Stomach (tissue), 9 donors: ENCODE measurements around the gene COL24A1. TPM values are rescaled to one million over a fixed set of nuclear protein-coding genes. Genes with fewer than 3 reads are reported as not detected.

Experiments
- DNase-seq, 2 donors: peaks; one replicate each; pipeline versions ENCODE4 v3.0.0 to v3.0.0-alpha.2; 2013 to 2019
- H3K27ac ChIP-seq, 5 donors: fragments of 200-600 bp in 4 of 5; sonication (generic) in 4 of 5; one replicate each; pipeline ENCODE4 v1.5.1; 2013 to 2019; ENCODE audit warnings: mild to moderate bottlenecking in 1 of 5, moderate library complexity in 1 of 5
- H3K27me3 ChIP-seq, 3 donors: fragments of 200-600 bp; sonication (generic); one replicate each; pipeline ENCODE4 v1.5.1; 2017 to 2019; ENCODE audit warnings: mixed run types in 1 of 3
- H3K36me3 ChIP-seq, 4 donors: fragments of 200-600 bp; sonication (generic); 1 replicate in 3 of 4; 2 replicates in 1 of 4; pipeline ENCODE4 v1.5.1; 2016 to 2019
- H3K4me1 ChIP-seq, 4 donors: fragments of 200-600 bp; sonication (generic); one replicate each; pipeline ENCODE4 v1.5.1; 2016 to 2019
- H3K4me3 ChIP-seq, 4 donors: fragments of 200-600 bp; sonication (generic) in 3 of 4; one replicate each; pipeline ENCODE4 v1.5.1; 2016 to 2019; ENCODE audit warnings: mild to moderate bottlenecking in 1 of 4
- H3K9me3 ChIP-seq, 4 donors: fragments of 200-600 bp; sonication (generic); one replicate each; pipeline ENCODE4 v1.5.1; 2016 to 2019
- EP300 ChIP-seq: sonication (generic); formaldehyde crosslinking; IDR thresholded peaks from one replicate; pipeline ENCODE4 v1.6.1; 2017; ENCODE audit warnings: antibody characterized with exemption
- POLR2A ChIP-seq, 4 donors: fragments of 450-650 bp; IDR thresholded peaks; one replicate each; pipeline ENCODE4 v1.6.1; 2016; ENCODE audit warnings: antibody characterized with exemption in 4 of 4, control low read depth in 2 of 4, mild to moderate bottlenecking in 1 of 4, moderate library complexity in 1 of 4
- POLR2AphosphoS5 ChIP-seq, 3 donors: sonication (generic); formaldehyde crosslinking; IDR thresholded peaks; one replicate each; pipeline ENCODE4 v1.6.1; 2016; ENCODE audit warnings: antibody characterized with exemption in 3 of 3
- WGBS, 5 donors: extraction: QIAGEN DNeasy Blood & Tissue Kit in 3 of 5; methylation state at CpG; one replicate each; pipeline versions ENCODE4 v1.1.5 to v1.1.7; 2013 to 2018; 5-methylcytosine and 5-hydroxymethylcytosine counted together
- intact Hi-C: fragments of 100-400 bp; cut with DNase I; formaldehyde crosslinking; loops from one replicate; pipeline ENCODE4 v1.15.1; 2023; ENCODE audit warnings: low total_unique reads
- polyA plus RNA-seq, 3 donors: library from polyadenylated mRNA; stranded (reverse); fragments of 200-250 nt; gene quantifications; one replicate each; pipeline ENCODE4 v1.2.3, GENCODE V29; 2013
- total RNA-seq, 5 donors: library from RNA; depleted of rRNA; stranded (reverse); fragments of >200 nt; gene quantifications; one replicate each; pipeline versions ENCODE4 v1.1.0 to v1.2.3, GENCODE V29; 2014 to 2016
- TF ChIP-seq, protein P1 (sequence below), 7 experiments: fragments of 450-650 bp in 4 of 7; fragments of 200-600 bp in 3 of 7; sonication (generic) in 3 of 7; IDR thresholded peaks; one replicate each; pipeline ENCODE4 v1.5.1; 2016 to 2019; ENCODE audit warnings: antibody characterized with exemption in 7 of 7, control low read depth in 2 of 7, mild to moderate bottlenecking in 1 of 7
- donor health status: healthy with polysubstance abuse.
- donor health status: Bipolar disorder and iron deficiency.
- donor health status: healthy.

The COL24A1 gene
- total and polyA plus RNA-seq, 8 donors = under 0.01 to 2.4 (median 0.34) TPM; not detected in 2

- intact Hi-C loops = no loop called here
- no peak for DNase-seq
- no peaks in the 10 kb centered on the region for H3K27me3 ChIP-seq
- no peak overlapping the region for H3K27ac ChIP-seq
- TF ChIP-seq EP300 = no peak
- no peak for TF ChIP-seq POLR2A (IDR thresholded peaks at IDR 0.05)
- no peak for TF ChIP-seq POLR2AphosphoS5 (IDR thresholded peaks at IDR 0.05)
- TF ChIP-seq, protein P1, sequence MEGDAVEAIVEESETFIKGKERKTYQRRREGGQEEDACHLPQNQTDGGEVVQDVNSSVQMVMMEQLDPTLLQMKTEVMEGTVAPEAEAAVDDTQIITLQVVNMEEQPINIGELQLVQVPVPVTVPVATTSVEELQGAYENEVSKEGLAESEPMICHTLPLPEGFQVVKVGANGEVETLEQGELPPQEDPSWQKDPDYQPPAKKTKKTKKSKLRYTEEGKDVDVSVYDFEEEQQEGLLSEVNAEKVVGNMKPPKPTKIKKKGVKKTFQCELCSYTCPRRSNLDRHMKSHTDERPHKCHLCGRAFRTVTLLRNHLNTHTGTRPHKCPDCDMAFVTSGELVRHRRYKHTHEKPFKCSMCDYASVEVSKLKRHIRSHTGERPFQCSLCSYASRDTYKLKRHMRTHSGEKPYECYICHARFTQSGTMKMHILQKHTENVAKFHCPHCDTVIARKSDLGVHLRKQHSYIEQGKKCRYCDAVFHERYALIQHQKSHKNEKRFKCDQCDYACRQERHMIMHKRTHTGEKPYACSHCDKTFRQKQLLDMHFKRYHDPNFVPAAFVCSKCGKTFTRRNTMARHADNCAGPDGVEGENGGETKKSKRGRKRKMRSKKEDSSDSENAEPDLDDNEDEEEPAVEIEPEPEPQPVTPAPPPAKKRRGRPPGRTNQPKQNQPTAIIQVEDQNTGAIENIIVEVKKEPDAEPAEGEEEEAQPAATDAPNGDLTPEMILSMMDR (IDR thresholded peaks at IDR 0.05) = no peak
- no peaks in the 10 kb centered on the region for H3K9me3 ChIP-seq
- H3K36me3 ChIP-seq = no peaks in the 10 kb centered on the region
- H3K4me1 ChIP-seq = no peaks in the 10 kb centered on the region
- WGBS, 5 donors = 57 to 83% (median 76%) methylated on average over 1 of the region's 1 CpG
- H3K4me3 ChIP-seq = no peak overlapping the region
Observed at GRCh38 chr1:86063721-86064120, 92.9 kb downstream of the COL24A1 start.

GRCh38 chr1:86062453-86062852 is 94.1 kb downstream of the COL24A1 start:
- intact Hi-C loops = no loop called here
- no peak overlapping the region for H3K4me3 ChIP-seq
- H3K27me3 ChIP-seq = no peaks in the 10 kb centered on the region
- H3K27ac ChIP-seq = no peak overlapping the region
- WGBS, 5 donors = 48 to 58% (median 53%) methylated on average over 3 of the region's 3 CpGs
- no peaks in the 10 kb centered on the region for H3K9me3 ChIP-seq
- no peaks in the 10 kb centered on the region for H3K4me1 ChIP-seq
- DNase-seq = no peak
- H3K36me3 ChIP-seq = no peaks in the 10 kb centered on the region
- TF ChIP-seq, protein P1 (IDR thresholded peaks at IDR 0.05) = no peak
- TF ChIP-seq POLR2A (IDR thresholded peaks at IDR 0.05) (no peak), EP300 (no peak), POLR2AphosphoS5 (IDR thresholded peaks at IDR 0.05) (no peak)

DNA sequence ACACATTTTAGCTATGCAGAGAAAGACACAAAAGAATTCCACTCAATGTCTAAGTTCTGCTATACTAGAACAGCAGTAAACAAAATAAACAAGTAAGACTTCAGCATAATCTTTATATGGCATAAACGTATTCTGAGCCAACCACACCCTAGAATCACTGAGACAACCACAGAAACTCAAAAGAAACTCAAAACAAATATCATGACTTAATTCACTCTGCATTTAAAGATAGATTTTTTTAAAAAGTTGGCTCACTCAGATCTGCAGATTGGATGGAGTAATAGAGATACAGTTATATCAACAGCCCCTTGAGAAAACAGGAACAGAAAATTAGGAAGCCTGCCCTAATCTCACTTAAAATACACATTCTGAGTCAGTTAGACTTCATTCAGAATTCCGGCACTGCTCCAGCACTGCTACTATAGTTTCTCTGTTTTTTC is 95.0 kb downstream of the COL24A1 start:
- no peak overlapping the region for H3K4me3 ChIP-seq
- no peak overlapping the region for H3K27ac ChIP-seq
- DNase-seq = peak in 1 of 2 donors; percentile 51
- 31 to 42% (median 37%) methylated on average over 2 of the region's 2 CpGs for WGBS, 5 donors
- H3K4me1 ChIP-seq = no peaks in the 10 kb centered on the region
- TF ChIP-seq POLR2AphosphoS5 (IDR thresholded peaks at IDR 0.05) (no peak), EP300 (no peak), POLR2A (IDR thresholded peaks at IDR 0.05) (no peak)
- TF ChIP-seq, protein P1 (IDR thresholded peaks at IDR 0.05) = no peak
- H3K36me3 ChIP-seq = no peaks in the 10 kb centered on the region
- H3K27me3 ChIP-seq = no peaks in the 10 kb centered on the region
- intact Hi-C loops = no loop called here
- no peaks in the 10 kb centered on the region for H3K9me3 ChIP-seq

DNA sequence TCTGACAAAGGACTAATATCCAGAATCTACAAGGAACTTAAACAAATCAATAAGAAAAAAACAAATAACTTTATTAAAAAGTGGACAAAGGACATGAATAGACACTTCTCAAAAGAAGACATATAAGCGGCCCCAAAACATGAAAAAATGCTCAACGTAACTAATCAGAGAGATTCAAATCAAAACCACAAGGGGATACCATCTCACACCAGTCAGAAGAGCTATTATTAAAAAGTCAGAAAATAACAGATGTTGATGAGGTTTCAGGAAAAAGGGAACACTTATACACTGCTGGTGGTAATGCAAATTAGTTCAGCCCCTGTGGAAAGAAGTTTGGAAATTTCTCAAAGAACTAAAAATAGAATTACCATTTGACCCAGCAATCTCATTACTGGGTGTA is 102.2 kb downstream of the COL24A1 start:
- Histone ChIP-seq H3K4me1 (no peaks in the 10 kb centered on the region), H3K9me3 (no peaks in the 10 kb centered on the region), H3K27me3 (no peaks in the 10 kb centered on the region), H3K27ac (no peak overlapping the region), H3K4me3 (no peak overlapping the region), H3K36me3 (no peaks in the 10 kb centered on the region)
- intact Hi-C loops = no loop called here
- no peak for DNase-seq
- 82 to 95% (median 89%) methylated on average over 2 of the region's 2 CpGs for WGBS, 5 donors
- TF ChIP-seq POLR2AphosphoS5 (IDR thresholded peaks at IDR 0.05) = no peak

DNA sequence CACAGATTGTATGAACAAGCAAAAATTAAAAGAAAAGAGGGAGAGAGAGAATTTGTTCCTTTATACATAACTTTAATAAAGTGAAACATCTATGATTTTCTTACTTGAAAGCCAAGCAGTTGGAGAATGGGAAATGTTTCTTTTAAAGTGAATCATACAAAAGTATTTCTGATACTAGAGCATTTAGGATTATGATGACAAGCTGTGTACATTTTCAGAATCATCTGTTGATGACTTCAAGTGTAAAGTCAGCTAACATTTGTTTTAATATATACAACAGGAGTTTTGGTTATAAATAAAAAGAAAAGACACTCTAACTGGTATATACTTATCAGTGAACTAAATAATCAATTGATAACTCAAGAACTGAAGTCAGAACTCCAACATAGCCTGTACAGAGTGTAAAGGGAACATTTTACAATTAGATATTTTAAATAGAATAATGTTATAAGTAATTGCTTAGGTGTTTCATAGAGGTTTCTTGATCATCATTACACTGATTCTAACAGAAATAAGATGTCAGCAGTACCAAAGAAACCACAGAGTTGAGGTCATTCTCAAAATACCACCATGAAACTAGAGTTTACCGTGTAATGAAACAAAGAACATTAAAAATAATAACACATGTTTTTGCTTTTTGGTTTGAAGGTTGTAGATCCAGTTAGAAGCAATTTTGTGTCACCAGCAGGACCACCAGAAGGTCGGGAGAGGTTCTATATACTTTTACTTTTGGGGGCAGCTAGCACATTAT is 103.4 kb downstream of the COL24A1 start:
- Histone ChIP-seq H3K4me3 (no peak overlapping the region), H3K27me3 (no peaks in the 10 kb centered on the region), H3K9me3 (no peaks in the 10 kb centered on the region), H3K4me1 (no peaks in the 10 kb centered on the region), H3K36me3 (no peaks in the 10 kb centered on the region), H3K27ac (no peak overlapping the region)
- TF ChIP-seq EP300 = no peak
- TF ChIP-seq, protein P1 (IDR thresholded peaks at IDR 0.05) = no peak
- TF ChIP-seq POLR2AphosphoS5 (IDR thresholded peaks at IDR 0.05) = no peak
- no peak for TF ChIP-seq POLR2A (IDR thresholded peaks at IDR 0.05)
- intact Hi-C loops = no loop called here
- 64 to 73% (median 69%) methylated on average over 2 of the region's 2 CpGs for WGBS, 5 donors
- DNase-seq = no peak
